Spleen (tissue), 11 donors: Measurements from ENCODE around the gene FBXO41. TPM values are rescaled to one million over a fixed set of nuclear protein-coding genes. Genes with fewer than 3 reads are reported as not detected.

Source experiments
- DNase-seq: peaks from one replicate; pipeline ENCODE4 v3.0.0-alpha.2; 2020
- H3K27ac ChIP-seq, 8 donors: fragments of 200-600 bp; sonication (generic) in 7 of 8; 1 replicate in 4 of 8; 2 replicates in 4 of 8; pipeline versions ENCODE4 v1.5.0 to v1.8.0; 2016 to 2021; ENCODE audit warnings: inconsistent platforms in 4 of 8, mild to moderate bottlenecking in 4 of 8, moderate library complexity in 1 of 8
- H3K27me3 ChIP-seq, 7 donors: fragments of 200-600 bp; sonication (generic) in 6 of 7; replicated peaks in 1 of 7; 1 replicate in 4 of 7; 2 replicates in 3 of 7; pipeline versions ENCODE4 v1.5.0 to v1.8.0; 2016 to 2021; ENCODE audit warnings: inconsistent platforms in 3 of 7, mild to moderate bottlenecking in 1 of 7
- H3K36me3 ChIP-seq, 6 donors: fragments of 200-600 bp; sonication (generic) in 5 of 6; 1 replicate in 4 of 6; 2 replicates in 2 of 6; pipeline versions ENCODE4 v1.5.0 to v1.8.0; 2016 to 2021; ENCODE audit warnings: inconsistent platforms in 2 of 6
- H3K4me1 ChIP-seq, 6 donors: fragments of 200-600 bp; sonication (generic) in 5 of 6; 1 replicate in 3 of 6; 2 replicates in 3 of 6; pipeline versions ENCODE4 v1.5.0 to v1.8.0; 2016 to 2021; ENCODE audit warnings: inconsistent platforms in 3 of 6
- H3K4me3 ChIP-seq, 8 donors: fragments of 200-600 bp; sonication (generic) in 7 of 8; 1 replicate in 4 of 8; 2 replicates in 4 of 8; pipeline versions ENCODE4 v1.5.0 to v1.8.0; 2016 to 2021; ENCODE audit warnings: inconsistent platforms in 4 of 8, mild to moderate bottlenecking in 4 of 8, moderate library complexity in 2 of 8
- H3K9me3 ChIP-seq, 8 donors: fragments of 200-600 bp; sonication (generic) in 7 of 8; 1 replicate in 4 of 8; 2 replicates in 4 of 8; pipeline versions ENCODE4 v1.5.0 to v1.8.0; 2016 to 2021; ENCODE audit warnings: inconsistent platforms in 4 of 8
- CTCF ChIP-seq, 11 experiments: fragments of 200-600 bp in 7 of 11; fragments of 450-650 bp in 4 of 11; sonication (generic) in 4 of 11; IDR thresholded peaks in 8 of 11; conservative IDR thresholded peaks in 3 of 11; 1 replicate in 7 of 11; 2 replicates in 4 of 11; pipeline versions ENCODE4 v1.4.0 to v1.8.0; 2016 to 2021; ENCODE audit warnings: antibody characterized with exemption in 11 of 11, inconsistent platforms in 4 of 11, mild to moderate bottlenecking in 1 of 11
- POLR2A ChIP-seq, 3 donors: fragments of 450-650 bp; IDR thresholded peaks; one replicate each; pipeline ENCODE4 v1.5.1; 2017; ENCODE audit warnings: antibody characterized with exemption in 3 of 3, mild to moderate bottlenecking in 1 of 3
- POLR2AphosphoS5 ChIP-seq, 3 donors: sonication (generic); formaldehyde crosslinking; IDR thresholded peaks; one replicate each; pipeline ENCODE4 v1.5.1; 2017; ENCODE audit warnings: antibody characterized with exemption in 3 of 3
- WGBS, 5 donors: extraction: QIAGEN DNeasy Blood & Tissue Kit in 3 of 5; methylation state at CpG; one replicate each; pipeline versions ENCODE4 v1.1.5 to v1.1.7; 2013 to 2018; 5-methylcytosine and 5-hydroxymethylcytosine counted together
- intact Hi-C: fragments of 100-400 bp; cut with DNase I; formaldehyde crosslinking; loops from one replicate; pipeline ENCODE4 v1.15.0; 2023; ENCODE audit warnings: low total_unique reads
- polyA plus RNA-seq, 3 donors: library from polyadenylated mRNA; stranded (reverse); fragments of 200-250 nt; gene quantifications; one replicate each; pipeline ENCODE4 v1.2.1, GENCODE V29; 2013
- total RNA-seq, 7 donors: library from RNA; depleted of rRNA in 3 of 7; stranded (reverse); fragments of >200 nt in 3 of 7; fragmentation: NEBNext Ultra II Directional in 4 of 7; extraction: Animal tissue kit (Norgen Biotek cat#: 25700) in 4 of 7; gene quantifications; one replicate each; pipeline versions ENCODE4 v1.1.0 to v1.2.1, GENCODE V29; 2016 to 2021
- donor health status: healthy with polysubstance abuse.
- donor health status: DM: no; HTN: no; CAD: no; lungs with moderate emphysema.
- donor health status: DM: no; HTN: no; CAD: no.
- donor health status: Bipolar disorder and iron deficiency.
- donor health status: healthy.
- donor health status: DM: no; HTN: no; CAD: no.
- donor health status: DM: yes; HTN: yes; CAD: no.

Gene FBXO41
- total and polyA plus RNA-seq, 10 donors = 4.8 to 15.9 (median 12.6) TPM

DNA sequence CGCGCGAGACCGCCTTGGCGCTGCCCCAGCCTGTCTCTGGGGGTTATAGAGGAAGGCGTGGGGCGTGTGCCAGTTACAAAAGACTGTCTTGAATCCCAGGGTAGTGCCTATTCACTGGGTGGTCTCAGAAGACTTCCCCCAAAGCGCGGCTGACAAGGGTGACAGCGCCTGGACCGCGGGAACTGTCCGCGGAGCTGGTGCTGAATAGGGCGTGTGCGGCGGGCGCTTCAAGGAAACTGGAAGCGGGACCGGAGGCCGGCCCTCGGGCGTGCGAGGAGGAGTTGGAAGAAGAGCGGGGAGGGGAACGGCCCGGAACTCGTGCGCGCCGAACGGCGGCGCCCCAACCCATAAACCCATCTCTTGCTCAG, 6.8 kb upstream of the FBXO41 start:
- DNase-seq = peak; percentile 85
- WGBS, 5 donors = 3 to 7% (median 4%) methylated on average over 32 to 34 of the region's 34 CpGs
- intact Hi-C loops = no loop called here
- no peaks in the 10 kb centered on the region for H3K36me3 ChIP-seq
- peaks cover 20 to 42% (median 32%) of the 10 kb centered on the region in 6 donors for H3K4me1 ChIP-seq
- peak overlapping the region in 7 of 8 donors; percentile 15 to 62 (median 33) for H3K4me3 ChIP-seq
- TF ChIP-seq CTCF (IDR thresholded peaks at IDR 0.05 in 8 of 11, conservative IDR thresholded peaks at IDR 0.05 in 3 of 11) (no peak), POLR2A (IDR thresholded peaks at IDR 0.05) (no peak), POLR2AphosphoS5 (IDR thresholded peaks at IDR 0.05) (peak in 1 of 3 donors; percentile 36)
- peaks cover 8 to 93% (median 68%) of the 10 kb centered on the region in 7 donors for H3K27me3 ChIP-seq
- peaks cover 0 to 5% (median 0%) of the 10 kb centered on the region in 8 donors for H3K9me3 ChIP-seq
- no peak overlapping the region for H3K27ac ChIP-seq

- no peak for DNase-seq
- intact Hi-C loops = no loop called here
- Histone ChIP-seq H3K36me3 (no peaks in the 10 kb centered on the region), H3K9me3 (peaks cover 0 to 5% (median 0%) of the 10 kb centered on the region in 8 donors), H3K27ac (no peak overlapping the region), H3K4me1 (peaks cover 20 to 50% (median 37%) of the 10 kb centered on the region in 6 donors), H3K4me3 (no peak overlapping the region), H3K27me3 (peaks cover 8 to 87% (median 59%) of the 10 kb centered on the region in 7 donors)
- TF ChIP-seq POLR2A (IDR thresholded peaks at IDR 0.05) (no peak), CTCF (IDR thresholded peaks at IDR 0.05 in 8 of 11, conservative IDR thresholded peaks at IDR 0.05 in 3 of 11) (peak in 8 of 11 experiments; percentile 8 to 64 (median 50)), POLR2AphosphoS5 (IDR thresholded peaks at IDR 0.05) (no peak)
- 50 to 59% (median 54%) methylated on average over 6 of the region's 6 CpGs for WGBS, 5 donors
These were observed 6.0 kb upstream of the FBXO41 start for GRCh38 chr2:73290049-73290839.

GRCh38 chr2:73289304-73289703, 5.0 kb upstream of the FBXO41 start:
- H3K9me3 ChIP-seq = peaks cover 0 to 3% (median 0%) of the 10 kb centered on the region in 8 donors
- H3K27me3 ChIP-seq = peaks cover 8 to 87% (median 50%) of the 10 kb centered on the region in 7 donors
- no peak overlapping the region for H3K4me3 ChIP-seq
- H3K4me1 ChIP-seq = peaks cover 20 to 60% (median 46%) of the 10 kb centered on the region in 6 donors
- TF ChIP-seq CTCF (IDR thresholded peaks at IDR 0.05 in 8 of 11, conservative IDR thresholded peaks at IDR 0.05 in 3 of 11) (no peak), POLR2A (IDR thresholded peaks at IDR 0.05) (no peak), POLR2AphosphoS5 (IDR thresholded peaks at IDR 0.05) (no peak)
- H3K27ac ChIP-seq = no peak overlapping the region
- intact Hi-C loops = loop anchor here (10.0 kb wide), 1 partner anchor 95 kb away; the partner anchor contains the start of gene ALMS1
- DNase-seq = no peak
- no peaks in the 10 kb centered on the region for H3K36me3 ChIP-seq

DNA sequence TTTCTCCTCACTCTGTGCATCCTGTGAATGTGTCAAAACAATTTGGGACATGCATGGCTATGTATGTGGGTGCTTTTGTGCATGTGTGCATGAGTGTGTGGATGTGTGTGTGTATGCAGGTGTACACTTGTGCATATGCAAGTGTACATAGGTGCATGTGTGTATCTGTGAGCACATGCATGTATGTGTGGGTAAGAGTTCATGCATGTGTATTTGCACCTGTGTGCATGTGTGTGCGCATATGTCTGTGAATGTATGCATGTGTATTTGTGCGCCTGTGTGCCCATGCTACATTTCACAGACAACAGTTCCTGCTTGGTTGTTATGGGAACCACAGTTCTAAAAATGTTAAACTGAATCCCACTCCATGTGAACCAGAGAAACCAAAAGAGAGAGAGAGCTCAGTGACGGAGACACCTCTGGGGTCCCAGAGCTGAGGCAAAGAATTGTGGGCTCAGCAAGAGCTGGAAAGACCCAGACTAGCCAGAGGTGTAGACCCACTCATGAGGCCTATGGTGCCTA, 1.9 kb upstream of the FBXO41 start:
- Histone ChIP-seq H3K9me3 (no peaks in the 10 kb centered on the region), H3K4me1 (peaks cover under 1 to 49% (median 33%) of the 10 kb centered on the region in 6 donors), H3K27me3 (peaks cover 0 to 63% (median 19%) of the 10 kb centered on the region in 7 donors), H3K4me3 (no peak overlapping the region), H3K36me3 (no peaks in the 10 kb centered on the region), H3K27ac (no peak overlapping the region)
- 83 to 90% (median 89%) methylated on average over 3 of the region's 3 CpGs for WGBS, 5 donors
- no peak for DNase-seq
- intact Hi-C loops = loop anchor here (10.0 kb wide), 1 partner anchor 99 kb away; the partner anchor contains the start of gene ALMS1
- TF ChIP-seq POLR2AphosphoS5 (IDR thresholded peaks at IDR 0.05) = no peak
- TF ChIP-seq CTCF (IDR thresholded peaks at IDR 0.05 in 8 of 11, conservative IDR thresholded peaks at IDR 0.05 in 3 of 11) = no peak
- TF ChIP-seq POLR2A (IDR thresholded peaks at IDR 0.05) = no peak
